Left ventricle myocardium inferior (tissue), 1 donor: ENCODE data around the gene RASIP1. TPM values are rescaled to one million over a fixed set of nuclear protein-coding genes. Genes with fewer than 3 reads are reported as not detected.
A peak's percentile ranks its signal among the peaks of the same experiment; 100 is the strongest.

Experiments
- DNase-seq: peaks from one replicate; pipeline ENCODE4 v3.0.0-alpha.2; 2020
- H3K27ac ChIP-seq: fragments of 200-600 bp; replicated peaks from 2 replicates; pipeline ENCODE4 v1.8.0; 2021
- H3K27me3 ChIP-seq: fragments of 200-600 bp; 2 replicates; pipeline ENCODE4 v1.8.0; 2021; ENCODE audit warnings: low read depth
- H3K36me3 ChIP-seq: fragments of 200-600 bp; 2 replicates; pipeline ENCODE4 v1.8.0; 2021
- H3K4me1 ChIP-seq: fragments of 200-600 bp; 2 replicates; pipeline ENCODE4 v1.8.0; 2021
- H3K4me3 ChIP-seq: fragments of 200-600 bp; 2 replicates; pipeline ENCODE4 v1.8.0; 2021; ENCODE audit warnings: mild to moderate bottlenecking, moderate library complexity
- H3K9me3 ChIP-seq: fragments of 200-600 bp; replicated peaks from 2 replicates; pipeline ENCODE4 v1.8.0; 2021
- CTCF ChIP-seq: fragments of 200-600 bp; IDR thresholded peaks from 2 replicates; pipeline ENCODE4 v1.8.0; 2021; ENCODE audit warnings: antibody characterized with exemption, mild to moderate bottlenecking, borderline replicate concordance
- intact Hi-C: fragments of 100-400 bp; cut with micrococcal nuclease; formaldehyde crosslinking; loops from one replicate; pipeline ENCODE4 v1.11.0; 2022
- total RNA-seq: library from RNA; stranded (reverse); fragmentation: NEBNext Ultra II Directional; extraction: Animal tissue kit (Norgen Biotek cat#: 25700); gene quantifications from one replicate; pipeline ENCODE4 v1.2.1, GENCODE V29; 2021
- donor health status: DM: no; HTN: yes; CAD: no; lungs with severe emphysema.

RASIP1 gene
- total RNA-seq, 1 donor from 2014 or later, result 13.9 TPM

- H3K27me3 ChIP-seq, result no peaks in the 10 kb centered on the region
- H3K36me3 ChIP-seq, result peaks cover 13% of the 10 kb centered on the region
- peaks cover 78% of the 10 kb centered on the region for H3K4me1 ChIP-seq
These were observed 15.3 kb downstream of the RASIP1 start for GRCh38 chr19:48724796-48725753.

GRCh38 chr19:48722196-48722708, 18.2 kb downstream of the RASIP1 start:
- H3K27ac ChIP-seq, result no peak overlapping the region
- H3K27me3 ChIP-seq, result no peaks in the 10 kb centered on the region
- H3K4me1 ChIP-seq, result peaks cover 90% of the 10 kb centered on the region
- intact Hi-C loops, result no loop called here
- no peak overlapping the region for H3K4me3 ChIP-seq
- no peak for TF ChIP-seq CTCF
- H3K9me3 ChIP-seq, result no peaks in the 10 kb centered on the region
- DNase-seq, result no peak
- H3K36me3 ChIP-seq, result peaks cover 13% of the 10 kb centered on the region

More at GRCh38 chr19:48724796-48725753, 15.3 kb downstream of the RASIP1 start:
- no peak for TF ChIP-seq CTCF
- Histone ChIP-seq H3K4me3 (peak overlapping the region; percentile 14), H3K9me3 (no peaks in the 10 kb centered on the region), H3K27ac (peak overlapping the region; percentile 84)
- DNase-seq, result peak; percentile 52
- intact Hi-C loops, result no loop called here

- Histone ChIP-seq H3K4me3 (peak overlapping the region; percentile 64), H3K27me3 (no peaks in the 10 kb centered on the region), H3K4me1 (peaks cover 90% of the 10 kb centered on the region), H3K27ac (peak overlapping the region; percentile 90), H3K9me3 (no peaks in the 10 kb centered on the region), H3K36me3 (peaks cover 7% of the 10 kb centered on the region)
- no peak for TF ChIP-seq CTCF
- peak; percentile 98 for DNase-seq
- intact Hi-C loops, result no loop called here
These were observed 19.7 kb downstream of the RASIP1 start for GRCh38 chr19:48720613-48721296.

- Histone ChIP-seq H3K4me1 (peaks cover 90% of the 10 kb centered on the region), H3K36me3 (peaks cover 7% of the 10 kb centered on the region), H3K27me3 (no peaks in the 10 kb centered on the region), H3K27ac (peak overlapping the region; percentile 90), H3K4me3 (peak overlapping the region; percentile 64), H3K9me3 (no peaks in the 10 kb centered on the region)
- peak; percentile 44 for DNase-seq
- intact Hi-C loops, result no loop called here
- no peak for TF ChIP-seq CTCF
These were observed 20.2 kb downstream of the RASIP1 start for GRCh38 chr19:48720251-48720612.

- intact Hi-C loops, result no loop called here
- DNase-seq, result no peak
These were observed 20.9 kb downstream of the RASIP1 start, which contains the start of gene MAMSTR for GRCh38 chr19:48719263-48720171. MAMSTR (minus strand) TSS chr19:48719725; CDS start chr19:48719031, 694 bp downstream.

More at GRCh38 chr19:48719263-48720171, 20.9 kb downstream of the RASIP1 start, which contains the start of gene MAMSTR:
- TF ChIP-seq CTCF, result no peak
- peaks cover 7% of the 10 kb centered on the region for H3K36me3 ChIP-seq
- peak within 1 kb of the TSS; percentile 64 for H3K4me3 ChIP-seq
- H3K27me3 ChIP-seq, result no peaks in the 10 kb centered on the region
- H3K27ac ChIP-seq, result peak within 1 kb of the TSS; percentile 90
- H3K9me3 ChIP-seq, result no peaks in the 10 kb centered on the region
- peaks cover 90% of the 10 kb centered on the region for H3K4me1 ChIP-seq
